Measurements from ENCODE around the gene COX6B1. TPM values are rescaled to one million over a fixed set of nuclear protein-coding genes. Genes with fewer than 3 reads are reported as not detected.
A peak's percentile ranks its signal among the peaks of the same experiment; 100 is the strongest.

The COX6B1 gene
- total RNA-seq, 3 donors from 2014 or later: 320 to 418 (median 391) TPM

GRCh38 chr19:35609851-35610353, 38.2 kb upstream of the COX6B1 start:
- Histone ChIP-seq H3K36me3 (no peaks in the 10 kb centered on the region), H3K9me3 (no peaks in the 10 kb centered on the region), H3K4me3 (no peak overlapping the region), H3K27me3 (no peaks in the 10 kb centered on the region), H3K27ac (no peak overlapping the region), H3K4me1 (peaks cover 0 to 4% of the 10 kb centered on the region in 2 donors)
- intact Hi-C loops (cut with DNase I; ENCODE audit: low total_unique reads): no loop called here
- no peak for DNase-seq (ENCODE audit: low spot score in 2 of 2)
- TF ChIP-seq POLR2A (IDR thresholded peaks at IDR 0.05) (no peak), POLR2AphosphoS5 (IDR thresholded peaks at IDR 0.05) (no peak), CTCF (IDR thresholded peaks at IDR 0.05) (no peak)

DNA sequence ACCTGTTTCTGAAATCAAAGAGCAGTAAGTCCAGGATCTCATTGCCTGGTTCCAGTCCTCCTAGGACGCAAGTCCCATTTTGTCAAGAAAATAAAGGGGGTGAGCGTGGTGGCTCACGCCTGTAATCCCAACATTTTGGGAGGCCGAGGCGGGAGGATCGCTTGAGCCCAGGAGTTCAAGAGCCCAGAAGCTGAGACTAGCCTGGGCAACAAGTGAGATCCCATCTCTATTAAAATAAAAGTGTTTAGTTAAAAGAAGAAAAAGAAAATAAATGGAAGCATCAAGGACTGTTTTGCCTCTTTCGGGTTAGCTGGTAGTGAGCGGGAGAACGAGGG, 35.9 kb upstream of the COX6B1 start:
- Histone ChIP-seq H3K27ac (peak overlapping the region in 1 of 2 donors; percentile 86), H3K4me1 (peaks cover 0 to 4% of the 10 kb centered on the region in 2 donors), H3K9me3 (no peaks in the 10 kb centered on the region), H3K36me3 (no peaks in the 10 kb centered on the region), H3K4me3 (peak overlapping the region; percentile 73 to 85 (median 81)), H3K27me3 (no peaks in the 10 kb centered on the region)
- intact Hi-C loops (cut with DNase I; ENCODE audit: low total_unique reads): no loop called here
- DNase-seq (ENCODE audit: low spot score in 2 of 2): no peak
- TF ChIP-seq POLR2AphosphoS5 (IDR thresholded peaks at IDR 0.05) (no peak), POLR2A (IDR thresholded peaks at IDR 0.05) (no peak), CTCF (IDR thresholded peaks at IDR 0.05) (no peak)

GRCh38 chr19:35612559-35613321, 35.4 kb upstream of the COX6B1 start, which contains the start of gene HAUS5:
Gene HAUS5, plus strand, starts transcription at chr19:35612735. Its CDS starts 60 bp downstream, at chr19:35612795.
- TF ChIP-seq CTCF (IDR thresholded peaks at IDR 0.05) (no peak), POLR2AphosphoS5 (IDR thresholded peaks at IDR 0.05) (peak; percentile 88 to 92 (median 88))

DNA sequence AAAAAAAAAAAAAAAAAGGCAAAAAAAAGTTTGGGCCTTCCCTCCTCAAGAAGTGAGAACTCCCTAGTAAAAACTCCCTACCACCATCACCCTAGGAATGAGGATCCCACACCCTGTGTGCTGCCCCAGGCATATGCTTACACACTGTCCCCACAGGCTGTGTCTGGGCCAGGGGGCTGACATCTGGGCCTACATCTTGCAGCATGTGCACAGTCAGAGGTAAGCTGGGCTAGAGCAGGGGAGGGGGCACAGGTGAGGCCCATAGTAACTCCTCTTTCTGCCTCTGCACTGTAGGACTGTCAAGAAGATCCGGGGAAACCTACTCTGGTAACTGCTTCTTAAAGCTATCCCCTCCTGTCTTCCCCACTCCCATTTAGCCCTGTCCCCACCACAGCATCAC, 34.5 kb upstream of the COX6B1 start:
- DNase-seq (ENCODE audit: low spot score in 2 of 2): no peak
- intact Hi-C loops (cut with DNase I; ENCODE audit: low total_unique reads): no loop called here
- Histone ChIP-seq H3K9me3 (no peaks in the 10 kb centered on the region), H3K27me3 (no peaks in the 10 kb centered on the region), H3K4me3 (no peak overlapping the region), H3K27ac (no peak overlapping the region), H3K4me1 (peaks cover 0 to 4% of the 10 kb centered on the region in 2 donors), H3K36me3 (no peaks in the 10 kb centered on the region)
- TF ChIP-seq CTCF (IDR thresholded peaks at IDR 0.05): no peak
- TF ChIP-seq POLR2AphosphoS5 (IDR thresholded peaks at IDR 0.05): no peak
- TF ChIP-seq POLR2A (IDR thresholded peaks at IDR 0.05): no peak

More at GRCh38 chr19:35612559-35613321, 35.4 kb upstream of the COX6B1 start, which contains the start of gene HAUS5:
- H3K27ac ChIP-seq: peak within 1 kb of the TSS; percentile 75 to 86
- H3K4me3 ChIP-seq: peak within 1 kb of the TSS; percentile 73 to 85 (median 81)
- intact Hi-C loops (cut with DNase I; ENCODE audit: low total_unique reads): no loop called here
- H3K9me3 ChIP-seq: no peaks in the 10 kb centered on the region
- peaks cover 0 to 4% of the 10 kb centered on the region in 2 donors for H3K4me1 ChIP-seq
- DNase-seq (ENCODE audit: low spot score in 2 of 2): peak; percentile 95 to 96
- no peaks in the 10 kb centered on the region for H3K27me3 ChIP-seq
- H3K36me3 ChIP-seq: no peaks in the 10 kb centered on the region

DNA sequence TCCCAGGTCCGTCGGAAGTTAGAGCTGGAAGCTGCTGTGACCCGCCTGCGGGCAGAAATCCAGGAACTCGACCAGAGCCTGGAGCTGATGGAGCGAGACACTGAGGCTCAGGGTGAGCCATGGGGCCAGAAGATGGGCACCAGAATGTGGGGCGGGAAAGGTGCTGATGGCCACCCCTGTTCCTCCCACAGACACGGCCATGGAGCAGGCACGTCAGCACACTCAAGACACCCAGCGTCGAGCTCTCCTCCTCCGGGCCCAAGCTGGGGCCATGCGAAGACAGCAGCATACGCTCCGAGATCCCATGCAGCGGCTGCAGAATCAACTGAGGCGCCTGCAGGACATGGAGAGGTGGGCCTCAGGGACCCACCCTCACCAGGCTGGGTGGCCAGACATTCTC, 33.1 kb upstream of the COX6B1 start:
- Histone ChIP-seq H3K36me3 (no peaks in the 10 kb centered on the region), H3K27me3 (no peaks in the 10 kb centered on the region), H3K27ac (no peak overlapping the region), H3K9me3 (no peaks in the 10 kb centered on the region), H3K4me3 (no peak overlapping the region), H3K4me1 (peaks cover 0 to 4% of the 10 kb centered on the region in 2 donors)
- no peak for DNase-seq (ENCODE audit: low spot score in 2 of 2)
- intact Hi-C loops (cut with DNase I; ENCODE audit: low total_unique reads): no loop called here
- TF ChIP-seq CTCF (IDR thresholded peaks at IDR 0.05) (no peak), POLR2A (IDR thresholded peaks at IDR 0.05) (no peak), POLR2AphosphoS5 (IDR thresholded peaks at IDR 0.05) (no peak)

All from breast epithelium (tissue), 4 donors.